Cerebellar nuclear complex (tissue), 1 donor: ENCODE measurements around the gene DLEU7.

Experiments
- DNase-seq, 2 experiments: peaks; one replicate each; lab custom pipeline; 2025; lab: John Stamatoyannopoulos, UW

DLEU7 gene

DNA sequence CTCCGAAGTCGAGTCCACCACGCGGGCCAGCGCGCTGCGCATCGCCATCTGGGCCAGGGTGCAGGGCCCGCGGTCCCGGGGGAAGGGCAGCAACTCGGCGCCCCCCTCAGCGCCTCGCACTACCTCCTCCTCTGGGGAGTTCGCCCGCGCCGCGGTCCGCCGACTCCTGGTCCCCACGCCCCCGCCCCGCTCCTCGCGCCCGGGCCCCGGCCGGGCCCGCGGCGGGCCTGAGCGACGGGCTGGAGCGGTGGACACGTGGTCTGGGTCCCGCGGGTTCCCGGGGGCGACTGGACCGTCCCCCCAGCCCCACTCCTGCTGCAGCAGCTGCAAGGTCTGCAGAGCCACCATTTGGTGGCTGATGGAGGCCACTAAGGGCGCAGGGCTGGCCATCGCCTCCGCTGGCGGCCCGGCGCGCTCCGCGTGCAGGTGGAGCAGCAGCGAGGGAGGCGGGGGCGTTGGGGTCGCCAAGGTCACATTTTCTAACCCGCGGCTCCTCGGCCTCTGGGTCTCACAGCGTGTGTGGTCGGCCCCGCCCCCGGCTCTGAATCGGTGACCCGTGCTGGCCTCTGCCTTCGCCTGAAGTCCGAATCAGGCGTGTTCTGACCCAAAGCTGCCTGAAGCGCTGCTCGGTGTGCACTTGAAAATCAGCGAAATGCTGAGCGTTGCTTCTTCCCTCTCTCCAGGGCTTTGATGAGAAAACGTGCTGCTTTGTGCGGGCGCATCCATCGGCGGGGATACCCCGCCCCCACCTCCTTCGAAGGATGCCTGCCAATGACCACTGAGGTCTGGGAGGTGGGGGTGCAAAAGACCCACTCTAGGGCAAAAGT, at the start of gene DLEU7:
TSS of gene DLEU7 (minus strand) at position 436 of the 827 bp plus-strand sequence. CDS start at position 390, 46 bp downstream.
- DNase-seq = no peak

DNA sequence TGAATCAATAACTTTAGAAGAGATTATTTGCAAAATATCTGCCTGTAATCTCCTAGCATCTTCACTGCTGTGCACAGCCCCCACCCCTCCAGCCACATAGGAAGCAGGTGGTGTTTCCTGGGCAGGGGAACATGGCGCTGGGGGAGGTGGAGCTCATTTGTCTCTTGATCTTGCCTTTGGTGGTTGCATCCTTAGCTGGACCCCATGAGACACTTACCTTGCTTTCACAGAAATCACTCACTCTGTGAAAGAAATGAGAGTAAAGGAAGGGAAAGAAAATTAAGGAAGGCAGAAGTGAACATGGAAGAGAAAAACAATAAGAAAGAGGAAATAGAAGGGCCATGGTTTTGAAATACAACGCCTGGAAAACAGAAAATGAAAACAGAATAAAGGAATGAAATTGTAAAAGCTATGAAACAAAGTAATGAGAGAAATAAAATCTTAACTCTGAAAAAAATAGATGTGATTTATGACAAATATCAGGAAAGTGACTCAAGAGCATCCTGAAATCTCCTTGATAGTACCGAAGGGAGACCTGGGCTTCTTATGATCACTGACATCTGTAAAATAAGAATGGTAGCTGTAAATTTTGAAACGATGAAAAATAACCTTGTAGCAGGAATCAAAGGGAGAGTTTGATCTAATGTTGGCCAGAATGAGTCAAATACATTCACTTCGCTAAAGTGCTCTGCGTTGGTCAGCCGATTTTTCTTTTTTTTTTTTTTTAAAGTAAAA, 48.9 kb upstream of the DLEU7 start:
- no peak for DNase-seq

DNA sequence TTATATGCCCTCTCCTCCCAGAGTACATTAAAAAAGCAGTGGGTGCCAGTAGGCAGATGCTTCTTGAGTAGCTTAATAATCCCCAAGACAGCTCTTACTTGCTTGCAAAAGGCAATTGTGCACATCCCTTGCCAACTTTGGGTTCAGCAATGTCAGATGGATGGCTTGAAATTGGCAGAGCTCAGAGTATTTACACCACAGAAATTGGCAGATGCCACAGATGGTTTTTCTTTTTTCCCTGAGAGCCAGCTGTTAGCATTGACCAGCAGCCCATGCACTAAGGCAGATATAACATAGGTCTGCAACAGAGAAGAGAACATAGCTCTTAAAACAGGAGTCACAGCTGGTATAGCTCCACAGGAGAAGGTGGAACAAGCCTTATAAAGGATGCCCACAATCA, 47.7 kb upstream of the DLEU7 start:
- no peak for DNase-seq

DNA sequence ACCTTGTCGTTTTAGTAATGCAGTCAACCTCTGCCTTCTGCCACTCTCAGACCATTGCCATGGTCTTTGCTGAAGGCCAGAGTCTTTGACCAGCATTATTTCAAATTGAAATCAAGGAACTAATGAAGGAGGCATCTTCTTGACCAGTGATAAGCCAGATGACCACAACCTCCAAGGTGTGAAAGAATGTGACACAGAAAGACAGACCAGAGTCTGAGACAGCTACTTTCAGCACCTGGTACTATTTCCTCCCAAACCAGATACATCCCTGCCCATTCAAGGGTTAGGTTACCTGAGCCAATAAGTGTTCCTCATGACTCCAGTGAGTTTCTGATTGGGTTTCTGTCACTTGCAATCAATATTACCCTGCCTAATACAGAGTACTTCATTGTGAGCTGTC, 45.8 kb upstream of the DLEU7 start:
- no peak for DNase-seq

DNA sequence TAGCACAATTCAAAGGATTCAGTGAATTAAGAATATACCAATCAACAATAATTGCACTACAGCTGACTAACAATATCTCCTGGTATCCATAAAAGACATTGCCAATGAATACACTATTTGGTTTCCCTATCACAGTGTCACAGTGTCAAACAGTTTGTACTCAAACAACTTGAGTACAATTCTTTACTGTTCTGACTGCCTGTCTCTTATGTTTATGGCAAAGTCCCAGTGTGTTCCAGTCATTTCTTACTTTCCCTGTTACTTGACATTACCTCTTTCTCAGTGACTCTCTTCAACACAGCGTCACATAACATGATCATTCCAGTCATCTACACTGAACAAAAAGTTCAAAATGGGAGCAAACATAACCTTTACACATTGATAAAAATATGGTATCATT, 44.9 kb upstream of the DLEU7 start:
- no peak for DNase-seq

DNA sequence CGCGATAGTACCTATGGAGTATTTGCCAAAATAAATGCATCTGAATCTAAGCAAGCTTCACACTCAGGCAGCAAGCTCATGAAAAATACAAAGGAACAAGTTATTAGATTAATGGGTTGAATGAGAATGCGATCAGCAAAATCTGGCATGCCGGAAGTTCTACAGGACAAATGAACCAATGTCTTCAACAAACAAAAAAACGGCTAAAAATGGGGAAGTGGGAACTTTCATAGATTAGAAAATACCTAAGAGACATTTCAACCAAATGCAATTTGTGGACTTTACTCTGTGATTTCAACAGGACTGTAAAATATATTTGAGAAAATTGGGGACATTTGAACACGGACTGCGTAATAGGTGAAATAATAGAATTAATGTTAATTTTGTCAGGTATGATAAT, 43.7 kb upstream of the DLEU7 start:
- DNase-seq = no peak

DNA sequence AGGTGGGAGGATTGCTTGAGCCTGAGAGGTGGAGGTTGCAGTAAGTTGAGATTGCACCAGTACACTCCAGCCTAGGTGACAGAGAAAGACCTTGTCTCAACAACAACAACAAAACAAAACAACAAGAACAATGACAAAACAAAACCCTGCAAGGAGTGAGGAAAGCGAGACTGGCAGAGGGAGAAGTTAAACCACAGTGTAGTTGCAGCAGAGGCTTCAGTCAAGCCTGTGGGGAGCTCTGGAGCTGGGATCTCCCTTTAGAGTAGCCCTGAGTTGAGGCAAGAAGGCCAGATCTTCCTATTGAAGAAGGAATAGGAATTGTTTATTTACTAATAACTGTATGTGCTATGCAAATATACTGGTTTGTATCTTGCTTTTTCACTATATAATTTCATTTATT, 40.8 kb upstream of the DLEU7 start:
- DNase-seq = no peak

DNA sequence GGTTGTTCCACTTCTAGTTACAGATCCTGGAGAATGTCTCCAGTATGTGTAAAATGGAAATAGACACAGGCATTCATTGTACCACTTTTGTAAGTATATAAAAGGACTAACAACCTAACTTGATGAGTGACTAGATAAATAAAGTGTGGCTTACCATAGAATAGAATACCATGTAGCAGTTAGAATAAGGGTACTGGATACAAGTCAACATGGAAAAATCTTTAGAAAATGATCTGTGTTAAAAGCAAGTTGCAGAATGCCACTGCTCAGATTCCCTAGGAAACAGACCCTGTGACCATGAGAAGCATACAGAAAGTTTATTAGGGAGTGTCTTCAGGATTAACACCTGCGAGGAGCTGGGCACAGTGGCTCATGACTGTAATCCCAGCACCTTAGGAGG, 40.2 kb upstream of the DLEU7 start:
- DNase-seq = no peak

DNA sequence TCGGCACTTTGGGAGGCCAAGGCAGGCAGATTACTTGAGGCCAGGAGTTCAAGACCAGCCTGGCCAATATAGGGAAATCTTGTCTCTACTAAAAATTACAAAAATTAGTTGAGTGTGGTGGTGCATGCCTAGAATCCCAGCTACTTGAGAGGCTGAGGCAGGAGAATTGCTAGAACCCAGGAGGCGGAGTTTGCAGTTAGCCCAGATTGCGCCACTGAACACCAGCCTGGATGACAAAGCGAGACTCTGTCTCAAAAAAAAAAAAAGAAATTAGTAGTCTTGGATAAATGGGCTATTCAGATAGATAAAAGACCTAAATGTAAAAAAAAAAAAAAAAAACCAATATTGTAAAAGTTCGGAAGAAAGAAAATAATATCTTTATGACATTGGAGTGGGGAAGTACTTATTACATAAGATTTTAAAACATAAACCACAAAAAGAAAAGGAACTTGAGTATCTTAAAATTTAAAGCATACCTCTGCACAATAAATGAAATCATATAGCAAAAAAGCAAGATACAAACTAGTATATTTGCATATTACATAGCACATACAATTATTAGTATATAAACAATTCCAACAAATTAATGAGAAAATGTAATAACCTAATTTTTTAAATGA, 39.4 kb upstream of the DLEU7 start:
- DNase-seq = no peak

DNA sequence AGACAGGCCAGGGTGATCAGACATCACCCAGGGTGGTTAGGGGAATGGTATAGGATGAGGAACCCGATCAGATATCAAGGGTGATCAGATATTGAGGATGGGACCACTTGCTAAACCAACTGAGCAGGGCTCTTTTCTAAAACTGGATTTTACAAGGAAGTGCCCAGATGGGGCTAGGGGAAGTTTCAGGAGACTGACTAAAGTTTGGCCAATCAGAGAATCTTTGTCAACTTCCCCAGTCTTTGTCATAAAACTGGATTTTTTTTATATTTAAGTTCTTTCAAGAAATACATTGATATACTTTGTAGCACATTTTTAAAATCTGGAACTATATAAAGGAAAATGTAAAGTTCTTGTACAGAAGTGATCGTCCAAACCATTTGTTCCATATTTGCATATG, 30.5 kb upstream of the DLEU7 start:
- no peak for DNase-seq

DNA sequence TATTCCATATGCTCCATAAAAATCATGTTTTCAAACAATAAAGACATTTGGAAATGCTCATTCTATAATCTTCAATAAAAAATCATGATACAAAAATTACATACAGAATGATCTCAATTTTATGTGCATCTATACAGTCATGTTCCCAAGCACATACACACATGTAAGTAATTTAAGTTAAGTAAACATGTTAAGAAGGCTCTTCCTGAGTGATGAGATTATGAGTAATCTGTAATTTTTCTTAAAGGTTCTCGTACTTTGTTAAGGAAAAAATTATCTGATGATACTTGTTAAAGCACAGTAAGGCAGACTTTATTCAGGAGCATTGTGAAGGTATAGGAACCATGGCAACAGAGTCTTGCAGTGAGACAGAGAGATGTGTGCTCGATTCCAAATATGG, 30.0 kb upstream of the DLEU7 start:
- no peak for DNase-seq

DNA sequence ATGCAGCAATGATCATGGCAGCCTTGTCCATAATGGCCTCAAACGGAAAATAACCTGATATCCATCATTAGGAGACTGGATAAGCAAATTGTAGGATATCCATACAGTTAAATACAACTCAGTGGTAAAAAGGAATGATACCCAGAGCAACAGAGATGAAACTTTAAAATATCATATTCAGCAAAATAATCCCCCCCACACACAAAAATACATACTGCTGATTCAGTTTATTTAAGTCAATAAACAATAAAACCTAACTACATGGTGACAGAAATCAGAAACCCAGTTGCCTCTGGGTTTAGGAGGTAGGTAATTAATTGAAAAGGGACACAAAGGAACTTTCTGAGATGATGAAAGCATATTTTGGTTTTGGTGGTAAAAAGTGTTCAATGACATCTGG, 27.9 kb upstream of the DLEU7 start:
- DNase-seq = no peak

DNA sequence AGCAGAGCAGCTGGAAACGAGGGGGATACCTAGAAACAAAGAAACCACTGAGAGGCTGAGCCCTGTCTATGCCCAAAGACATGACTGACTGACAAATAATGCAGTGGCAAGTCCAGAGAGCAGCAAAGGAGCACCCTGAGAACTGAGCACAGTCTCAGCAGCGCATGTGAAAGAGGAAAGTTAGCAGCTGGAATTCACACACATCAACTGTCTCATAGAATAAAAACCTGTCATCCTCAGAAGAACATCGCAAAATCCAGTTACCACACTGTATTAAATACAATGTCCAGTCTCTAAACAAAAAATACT, 24.1 kb upstream of the DLEU7 start:
- no peak for DNase-seq

DNA sequence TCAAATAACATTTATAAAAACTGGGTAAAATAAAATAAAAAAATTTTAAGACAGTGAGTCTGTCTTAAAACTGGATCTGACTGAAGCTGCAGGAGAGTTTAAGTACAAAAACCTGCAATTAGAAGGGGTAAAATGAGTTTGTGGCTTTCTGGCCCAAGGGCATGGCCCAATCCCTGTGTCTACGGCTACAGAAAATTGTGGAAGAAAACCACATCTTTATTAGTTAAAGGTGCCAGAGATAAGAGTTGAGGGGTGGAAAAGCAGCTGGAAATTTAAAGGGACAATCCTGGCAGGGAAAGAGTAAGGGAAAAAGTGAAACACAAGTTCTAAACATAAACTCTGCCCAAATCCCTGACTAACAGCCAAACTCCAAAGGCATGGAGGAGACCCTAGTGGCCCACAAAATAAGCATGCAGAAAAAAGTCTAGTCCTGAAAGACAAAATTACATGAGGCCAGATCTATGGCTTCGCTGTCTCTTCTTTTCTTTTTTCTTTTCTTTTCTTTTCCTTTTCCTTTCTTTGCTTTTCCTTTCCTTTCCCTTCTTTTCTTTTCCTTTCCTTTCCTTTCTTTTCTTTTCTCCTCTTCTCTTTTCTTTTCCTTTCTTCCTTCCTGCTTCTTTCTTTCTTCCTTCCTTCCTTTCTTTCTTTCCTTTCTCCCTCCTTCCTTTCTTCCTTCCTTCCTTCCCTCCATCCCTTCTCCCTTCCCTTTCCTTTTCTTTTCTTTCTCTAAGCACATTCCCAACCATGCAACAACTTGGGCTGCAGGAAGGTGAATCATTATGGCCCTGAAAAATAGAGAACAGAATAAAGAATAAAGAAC, 23.5 kb upstream of the DLEU7 start:
- no peak for DNase-seq

DNA sequence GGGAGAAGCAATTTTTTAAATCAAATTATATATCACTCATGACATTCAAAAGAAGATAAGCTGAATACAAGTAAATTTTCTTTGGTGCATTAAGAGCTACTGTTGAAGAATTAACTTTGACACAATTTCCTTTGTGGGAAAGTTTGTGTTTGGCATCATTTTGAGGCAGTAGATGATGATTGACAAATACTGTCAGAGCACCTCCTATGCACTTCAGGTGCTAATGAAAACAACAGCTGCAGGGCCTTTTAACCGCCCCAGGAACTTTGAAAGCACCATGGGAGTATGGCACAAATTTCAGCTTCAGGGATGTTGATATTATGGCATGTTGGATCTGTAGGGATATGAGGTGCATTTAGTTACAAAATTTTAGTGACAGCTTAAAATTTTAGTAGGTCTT, 21.0 kb upstream of the DLEU7 start:
- no peak for DNase-seq

DNA sequence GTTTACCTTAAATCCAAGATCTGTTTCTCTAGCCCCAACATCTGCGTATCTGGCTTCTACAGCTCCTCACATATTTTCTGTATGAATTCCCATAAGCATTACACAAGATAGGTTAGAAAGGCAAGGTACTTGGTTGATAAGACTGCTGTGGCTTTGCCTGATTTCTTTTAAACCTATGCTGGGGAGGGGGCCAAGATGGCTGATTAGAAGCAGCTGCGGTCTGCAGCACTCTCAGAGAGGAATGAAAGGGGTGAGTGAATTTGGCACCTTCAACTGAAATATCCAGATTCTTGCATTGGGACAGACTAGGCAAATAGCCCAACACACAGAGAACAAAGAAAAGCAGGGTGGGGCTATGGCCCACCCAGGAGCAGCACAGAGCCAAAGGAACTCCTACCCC, 12.2 kb upstream of the DLEU7 start:
- no peak for DNase-seq

DNA sequence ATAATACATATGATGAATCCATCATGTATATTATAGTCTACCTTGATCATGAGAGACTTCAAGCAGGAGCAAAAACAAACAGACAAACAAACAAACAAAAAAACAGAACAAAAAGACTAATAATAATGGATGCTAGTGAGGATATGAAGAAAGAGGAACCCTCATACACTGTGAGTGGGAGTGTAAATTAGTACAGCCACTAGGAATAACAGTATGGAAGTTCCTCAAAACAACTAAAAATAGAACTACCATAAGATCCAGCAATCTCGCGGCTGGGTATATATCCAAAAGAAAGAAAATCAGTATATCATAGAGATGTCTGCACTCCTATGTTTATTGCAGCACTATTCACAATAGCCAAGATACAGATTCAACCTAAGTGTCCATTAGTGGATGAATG, 7.0 kb upstream of the DLEU7 start:
- no peak for DNase-seq

DNA sequence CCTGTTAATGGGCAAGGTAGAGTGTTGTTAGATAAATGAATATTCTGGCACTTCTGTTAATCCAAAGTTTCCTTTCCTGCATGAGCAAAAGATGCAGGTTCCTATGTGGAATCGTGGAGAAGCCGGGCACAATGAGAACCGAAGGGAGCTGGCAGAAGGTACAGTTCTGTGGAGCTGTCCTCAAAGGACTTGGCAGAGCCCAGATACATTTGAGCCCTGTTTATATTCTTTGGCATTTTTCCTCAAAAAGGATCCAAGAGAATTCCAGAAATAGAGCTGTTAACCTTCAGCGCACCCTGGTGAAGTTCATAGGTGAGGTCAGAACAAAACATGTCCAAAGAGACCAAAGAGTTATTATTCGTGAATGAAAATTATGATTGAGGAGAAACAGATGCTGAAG, 4.0 kb upstream of the DLEU7 start:
- peak in 1 of 2 experiments; percentile 66 for DNase-seq

DNA sequence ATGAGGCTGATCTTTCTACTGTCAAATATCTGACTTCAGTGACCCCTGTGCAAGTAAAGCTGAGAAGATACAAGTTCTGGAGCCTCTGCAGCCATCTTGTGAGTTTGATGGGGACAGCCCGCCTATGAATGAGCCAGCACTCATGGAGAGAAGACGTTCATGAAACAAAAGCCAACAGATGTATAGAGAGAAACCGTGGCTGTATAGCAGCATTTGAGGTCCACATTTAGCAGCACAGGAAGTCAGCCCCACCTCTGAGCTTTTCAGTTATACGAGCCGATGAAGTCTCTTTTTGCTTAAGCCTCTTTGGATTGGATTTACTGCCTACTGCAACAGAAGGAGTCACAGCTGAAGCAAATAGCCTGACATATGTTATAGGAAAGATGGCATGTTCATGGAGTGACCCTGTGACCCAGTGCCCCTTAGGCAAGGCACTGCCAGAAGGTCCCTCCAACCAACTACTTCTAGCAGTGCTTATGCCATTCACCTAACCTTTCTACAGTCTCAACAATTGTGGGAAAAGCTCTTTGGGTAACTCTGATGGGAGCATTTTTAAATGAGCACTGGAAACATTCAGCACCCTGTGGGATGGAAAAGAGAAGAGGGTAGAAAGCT, 3.5 kb upstream of the DLEU7 start:
- DNase-seq = no peak

DNA sequence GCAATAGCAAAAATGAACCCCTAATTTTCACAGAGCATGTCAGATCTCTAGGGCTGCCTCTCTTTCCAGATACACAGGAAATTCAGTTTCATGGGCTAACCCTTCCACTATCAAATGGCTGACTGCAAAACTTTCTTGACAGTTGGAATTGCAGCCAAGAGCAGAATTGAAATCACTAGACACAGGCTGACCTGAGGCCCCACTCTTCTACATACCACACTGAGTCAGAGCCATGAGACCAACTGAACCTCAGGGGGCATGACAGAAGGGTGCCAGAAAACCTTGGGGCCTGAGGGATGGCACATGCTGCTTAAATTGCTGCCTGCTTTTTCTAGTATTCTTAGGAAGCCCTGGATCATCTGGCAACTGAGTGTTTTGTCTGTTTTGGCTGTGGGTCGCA, 1.7 kb upstream of the DLEU7 start:
- DNase-seq = no peak

DNA sequence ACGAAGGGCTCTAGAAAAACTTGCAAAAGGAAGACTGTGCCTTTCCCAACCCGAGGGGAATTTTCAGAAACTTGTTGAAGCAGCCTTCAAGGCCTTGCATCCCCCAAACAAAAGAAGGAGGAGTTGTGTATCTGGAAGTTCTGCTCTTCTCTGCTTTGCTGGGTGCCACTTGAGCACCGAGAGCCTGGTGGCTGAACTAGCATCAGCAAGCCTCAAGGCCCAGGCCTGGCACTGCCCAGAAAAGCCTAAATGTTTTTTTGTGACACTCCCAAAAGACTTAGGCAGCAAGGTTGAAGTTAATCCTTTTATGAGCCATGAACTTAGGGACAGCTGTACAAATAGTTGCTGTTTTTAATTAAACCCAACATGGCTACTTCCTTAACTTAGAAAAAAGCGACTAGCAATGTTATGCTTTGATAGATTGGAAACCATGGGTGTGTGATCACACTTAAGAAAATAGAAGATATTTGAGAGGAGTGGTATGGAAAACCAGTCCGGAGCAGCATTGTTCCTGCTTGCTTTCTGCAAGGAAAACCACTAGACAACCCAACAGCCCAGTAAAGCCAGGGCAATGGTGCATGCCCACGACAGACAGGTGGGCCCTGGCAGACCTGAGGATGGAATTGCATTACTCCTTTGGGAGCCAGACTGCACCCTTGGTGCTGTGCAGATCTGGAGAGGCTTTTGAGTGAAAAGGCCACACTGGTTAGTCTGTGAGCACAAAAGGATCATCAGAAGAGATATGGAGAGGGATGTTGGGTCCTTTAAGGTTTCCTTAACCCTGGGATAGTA, 788 bp upstream of the DLEU7 start:
- DNase-seq = no peak
